HCT116 (cell line): Measurements from ENCODE around the gene CALCOCO1. TPM values are rescaled to one million over a fixed set of nuclear protein-coding genes. Genes with fewer than 3 reads are reported as not detected.

Source experiments
- ATAC-seq: fragments of 200-7000 bp; cut with Tn5 transposase; 2 replicates; pipeline ENCODE4 v1.9.1; 2020; ENCODE audit warnings: mild to moderate bottlenecking, moderate library complexity
- BruUV-seq: library from RNA; stranded (reverse); fragments of 400-500 nt; replicated peaks from 2 replicates; lab custom pipeline; 2021; lab: Mats Ljungman, UMichigan
- CTCF ChIA-PET: fragments of 300-600 bp; sonication (Branson Sonifier 250); formaldehyde crosslinking; loops from one replicate; lab custom pipeline; 2021; ENCODE audit warnings: antibody characterized with exemption; lab: Charles Lee
- POLR2A ChIA-PET: fragments of 300-600, 350-600 bp; sonication (Branson Sonifier 250); formaldehyde crosslinking; loops from one replicate; lab custom pipeline; 2021; ENCODE audit warnings: antibody characterized with exemption; lab: Charles Lee
- RAD21 ChIA-PET, 2 experiments: fragments of 300-600 bp; sonication (Branson Sonifier 250); formaldehyde crosslinking; loops; one replicate each; lab custom pipeline; 2023; ENCODE audit warnings: low total read pairs in 2 of 2; ENCODE audit not compliant: uncharacterized antibody in 2 of 2, unreplicated experiment in 2 of 2, low non-redundant PET in 1 of 2; lab: Charles Lee
- DNase-seq: peaks from one replicate; pipeline ENCODE4 v3.0.0-alpha.2; 2010; ENCODE audit warnings: low read depth, low spot score
- H2AFZ ChIP-seq: fragments of 200-600 bp; shearing (Covaris generic), sonication (generic); 2 replicates; pipeline ENCODE4 v1.6.1; 2017; ENCODE audit warnings: low read depth, mixed run types, mixed read lengths, antibody characterized with exemption, low read length; ENCODE audit not compliant: poor library complexity, severe bottlenecking
- H3K27ac ChIP-seq: 2 replicates; pipeline ENCODE4 v1.5.1; 2012; ENCODE audit warnings: low read depth, low read length
- H3K27me3 ChIP-seq: fragments of 200-600 bp; sonication (generic); 2 replicates; pipeline ENCODE4 v1.6.1; 2016; ENCODE audit warnings: mixed run types, low read length, mixed read lengths; ENCODE audit not compliant: insufficient read depth
- H3K36me3 ChIP-seq, 2 experiments: fragments of 200-500 bp in 1 of 2; fragments of 200-600 bp in 1 of 2; sonication (Bioruptor generic) in 1 of 2; sonication (generic) in 1 of 2; 2 replicates each; pipeline versions ENCODE4 v1.5.1 to v1.6.1; 2014 to 2016; ENCODE audit warnings: low read length in 2 of 2, inconsistent platforms in 1 of 2, mixed read lengths in 1 of 2, mixed run types in 1 of 2; ENCODE audit not compliant: insufficient read depth in 2 of 2, control insufficient read depth in 1 of 2
- H3K4me1 ChIP-seq, 2 experiments: fragments of 200-600 bp in 1 of 2; sonication (generic) in 1 of 2; 2 replicates each; pipeline versions ENCODE4 v1.5.1 to v1.6.1; 2012 to 2017; ENCODE audit warnings: low read length in 2 of 2, inconsistent platforms in 1 of 2, mild to moderate bottlenecking in 1 of 2, mixed read lengths in 1 of 2, mixed run types in 1 of 2, moderate library complexity in 1 of 2; ENCODE audit not compliant: insufficient read depth in 2 of 2, control insufficient read depth in 1 of 2
- H3K4me2 ChIP-seq: fragments of 200-600 bp; sonication (generic); 2 replicates; pipeline ENCODE4 v1.6.1; 2017; ENCODE audit warnings: mixed run types, low read length, mixed read lengths
- H3K4me3 ChIP-seq, 2 experiments: fragments of 200-600 bp in 1 of 2; sonication (generic) in 1 of 2; replicated peaks in 1 of 2; 2 replicates each; pipeline ENCODE4 v1.5.1; 2011 to 2016; ENCODE audit warnings: low read length in 2 of 2, control low read depth in 1 of 2, low read depth in 1 of 2, mild to moderate bottlenecking in 1 of 2, mixed read lengths in 1 of 2, mixed run types in 1 of 2
- H3K79me2 ChIP-seq: fragments of 200-600 bp; sonication (generic); 2 replicates; pipeline ENCODE4 v1.6.1; 2017; ENCODE audit warnings: mild to moderate bottlenecking, mixed run types, low read length, moderate library complexity, mixed read lengths; ENCODE audit not compliant: insufficient read depth
- H3K9ac ChIP-seq: fragments of 200-600 bp; sonication (generic); 2 replicates; pipeline ENCODE4 v1.6.1; 2016; ENCODE audit warnings: low read length, mixed read lengths
- H3K9me2 ChIP-seq: fragments of 200-600 bp; sonication (generic), shearing (Covaris generic); 2 replicates; pipeline ENCODE4 v1.6.1; 2017; ENCODE audit warnings: mixed run types, mild to moderate bottlenecking, moderate library complexity; ENCODE audit not compliant: insufficient read depth
- H3K9me3 ChIP-seq, 2 experiments: fragments of 200-500 bp in 1 of 2; fragments of 200-600 bp in 1 of 2; sonication (Bioruptor generic) in 1 of 2; sonication (generic) in 1 of 2; 2 replicates each; pipeline ENCODE4 v1.6.1; 2014 to 2017; ENCODE audit warnings: low read length in 2 of 2, mixed read lengths in 2 of 2, inconsistent platforms in 1 of 2, low read depth in 1 of 2, mild to moderate bottlenecking in 1 of 2, mixed run types in 1 of 2, moderate library complexity in 1 of 2; ENCODE audit not compliant: control insufficient read depth in 1 of 2, insufficient read depth in 1 of 2
- H4K20me1 ChIP-seq: fragments of 200-600 bp; sonication (generic), shearing (Covaris generic); 2 replicates; pipeline ENCODE4 v1.6.1; 2017; ENCODE audit warnings: mixed run types, mild to moderate bottlenecking, moderate library complexity; ENCODE audit not compliant: insufficient read depth
- CTCF ChIP-seq, 3 experiments: fragments of 200-600 bp in 1 of 3; sonication (generic) in 1 of 3; IDR thresholded peaks in 2 of 3; conservative IDR thresholded peaks in 1 of 3; 2 replicates each; pipeline ENCODE4 v1.5.1; 2012 to 2017; ENCODE audit warnings: low read depth in 2 of 3, low read length in 2 of 3, antibody characterized with exemption in 1 of 3, borderline replicate concordance in 1 of 3, control low read depth in 1 of 3, mild to moderate bottlenecking in 1 of 3, mixed read lengths in 1 of 3, mixed run types in 1 of 3, moderate library complexity in 1 of 3; ENCODE audit not compliant: insufficient read depth in 1 of 3
- EZH2 ChIP-seq: fragments of 200-600 bp; sonication (generic); IDR thresholded peaks from 2 replicates; pipeline ENCODE4 v1.6.1; 2017; ENCODE audit warnings: antibody characterized with exemption, mixed run types
- RAD21 ChIP-seq: IDR thresholded peaks from 2 replicates; pipeline ENCODE4 v1.6.1; 2012; ENCODE audit warnings: low read depth, mild to moderate bottlenecking
- SP1 ChIP-seq: IDR thresholded peaks from 2 replicates; pipeline ENCODE4 v1.6.1; 2012; ENCODE audit warnings: low read depth
- ZNF274 ChIP-seq: fragments of 200-500 bp; sonication (Bioruptor generic); IDR thresholded peaks from 2 replicates; pipeline ENCODE4 v1.6.1; 2014; ENCODE audit warnings: mild to moderate bottlenecking, low read depth, low read length, inconsistent platforms
- intact Hi-C: fragments of 100-400 bp; cut with micrococcal nuclease; formaldehyde crosslinking; loops from 2 replicates; pipeline ENCODE4 v1.10.0; 2022
- total RNA-seq: library from RNA; stranded (reverse); gene quantifications from one replicate; pipeline ENCODE4 v1.2.1, GENCODE V29; 2021; ENCODE audit not compliant: unreplicated experiment
- TF ChIP-seq, protein P1 (sequence below): IDR thresholded peaks from 2 replicates; pipeline ENCODE4 v1.6.1; 2012; ENCODE audit warnings: low read depth
- TF ChIP-seq, protein P2 (sequence below): IDR thresholded peaks from 2 replicates; pipeline ENCODE4 v1.6.1; 2011; ENCODE audit warnings: mild to moderate bottlenecking, low read length, moderate library complexity; ENCODE audit not compliant: insufficient replicate concordance; ENCODE audit errors: extremely low read depth

Gene CALCOCO1
- total RNA-seq, 1 experiment from 2014 or later: 42.6 TPM

GRCh38 chr12:53696285-53696654, 31.0 kb downstream of the CALCOCO1 start:
- Histone ChIP-seq H3K4me1 (peaks cover 13 to 23% of the 10 kb centered on the region in 2 experiments), H4K20me1 (no peaks in the 10 kb centered on the region), H3K27me3 (peaks cover 8% of the 10 kb centered on the region), H3K9me2 (no peaks in the 10 kb centered on the region), H3K27ac (peak overlapping the region; percentile 11; the same call in 1 of the 2 replicates), H3K9ac (peak overlapping the region; percentile 52), H3K4me2 (peak overlapping the region; percentile 89), H3K9me3 (no peaks in the 10 kb centered on the region), H3K36me3 (no peaks in the 10 kb centered on the region), H2AFZ (peak overlapping the region; percentile 96), H3K79me2 (no peaks in the 10 kb centered on the region), H3K4me3 (peak overlapping the region; percentile 29 to 53)
- peak; percentile 91 for ATAC-seq
- ChIA-PET RAD21 (interaction anchor here (0.5 to 0.8 kb wide), 2 partner anchors 48 to 311 kb away, joined by 3 to 7 read pairs; no protein-coding TSS in a partner anchor), POLR2A (no interaction called here), CTCF (interaction anchor here (1.8 kb wide), 1 partner anchor 50 kb away, joined by 7 read pairs; no protein-coding TSS in a partner anchor)
- peak; percentile 95 for DNase-seq
- intact Hi-C loops: no loop called here
- TF ChIP-seq CTCF (IDR thresholded peaks at IDR 0.05 in 2 of 3, conservative IDR thresholded peaks at IDR 0.05 in 1 of 3; ENCODE audit: borderline replicate concordance in 1 of 3, insufficient read depth in 1 of 3, low read depth in 2 of 3, low read length in 2 of 3) (no peak), SP1 (peak; percentile 72)
- no TSS peak for BruUV-seq

- BruUV-seq: no TSS peak
- H3K27ac ChIP-seq: peak overlapping the region; percentile 11; the same call in 1 of the 2 replicates
- POLR2A ChIA-PET: interaction anchor here (1.0 to 1.3 kb wide), 4 partner anchors 10 to 32 kb away, joined by 3 to 4 read pairs (median 3); partner anchors contain the start of genes ATP5MC2 and CALCOCO1
- TF ChIP-seq EZH2: no peak
- no peak for TF ChIP-seq ZNF274
- TF ChIP-seq, protein P1, sequence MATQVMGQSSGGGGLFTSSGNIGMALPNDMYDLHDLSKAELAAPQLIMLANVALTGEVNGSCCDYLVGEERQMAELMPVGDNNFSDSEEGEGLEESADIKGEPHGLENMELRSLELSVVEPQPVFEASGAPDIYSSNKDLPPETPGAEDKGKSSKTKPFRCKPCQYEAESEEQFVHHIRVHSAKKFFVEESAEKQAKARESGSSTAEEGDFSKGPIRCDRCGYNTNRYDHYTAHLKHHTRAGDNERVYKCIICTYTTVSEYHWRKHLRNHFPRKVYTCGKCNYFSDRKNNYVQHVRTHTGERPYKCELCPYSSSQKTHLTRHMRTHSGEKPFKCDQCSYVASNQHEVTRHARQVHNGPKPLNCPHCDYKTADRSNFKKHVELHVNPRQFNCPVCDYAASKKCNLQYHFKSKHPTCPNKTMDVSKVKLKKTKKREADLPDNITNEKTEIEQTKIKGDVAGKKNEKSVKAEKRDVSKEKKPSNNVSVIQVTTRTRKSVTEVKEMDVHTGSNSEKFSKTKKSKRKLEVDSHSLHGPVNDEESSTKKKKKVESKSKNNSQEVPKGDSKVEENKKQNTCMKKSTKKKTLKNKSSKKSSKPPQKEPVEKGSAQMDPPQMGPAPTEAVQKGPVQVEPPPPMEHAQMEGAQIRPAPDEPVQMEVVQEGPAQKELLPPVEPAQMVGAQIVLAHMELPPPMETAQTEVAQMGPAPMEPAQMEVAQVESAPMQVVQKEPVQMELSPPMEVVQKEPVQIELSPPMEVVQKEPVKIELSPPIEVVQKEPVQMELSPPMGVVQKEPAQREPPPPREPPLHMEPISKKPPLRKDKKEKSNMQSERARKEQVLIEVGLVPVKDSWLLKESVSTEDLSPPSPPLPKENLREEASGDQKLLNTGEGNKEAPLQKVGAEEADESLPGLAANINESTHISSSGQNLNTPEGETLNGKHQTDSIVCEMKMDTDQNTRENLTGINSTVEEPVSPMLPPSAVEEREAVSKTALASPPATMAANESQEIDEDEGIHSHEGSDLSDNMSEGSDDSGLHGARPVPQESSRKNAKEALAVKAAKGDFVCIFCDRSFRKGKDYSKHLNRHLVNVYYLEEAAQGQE: no peak
- no peak for TF ChIP-seq RAD21
- TF ChIP-seq, protein P2, sequence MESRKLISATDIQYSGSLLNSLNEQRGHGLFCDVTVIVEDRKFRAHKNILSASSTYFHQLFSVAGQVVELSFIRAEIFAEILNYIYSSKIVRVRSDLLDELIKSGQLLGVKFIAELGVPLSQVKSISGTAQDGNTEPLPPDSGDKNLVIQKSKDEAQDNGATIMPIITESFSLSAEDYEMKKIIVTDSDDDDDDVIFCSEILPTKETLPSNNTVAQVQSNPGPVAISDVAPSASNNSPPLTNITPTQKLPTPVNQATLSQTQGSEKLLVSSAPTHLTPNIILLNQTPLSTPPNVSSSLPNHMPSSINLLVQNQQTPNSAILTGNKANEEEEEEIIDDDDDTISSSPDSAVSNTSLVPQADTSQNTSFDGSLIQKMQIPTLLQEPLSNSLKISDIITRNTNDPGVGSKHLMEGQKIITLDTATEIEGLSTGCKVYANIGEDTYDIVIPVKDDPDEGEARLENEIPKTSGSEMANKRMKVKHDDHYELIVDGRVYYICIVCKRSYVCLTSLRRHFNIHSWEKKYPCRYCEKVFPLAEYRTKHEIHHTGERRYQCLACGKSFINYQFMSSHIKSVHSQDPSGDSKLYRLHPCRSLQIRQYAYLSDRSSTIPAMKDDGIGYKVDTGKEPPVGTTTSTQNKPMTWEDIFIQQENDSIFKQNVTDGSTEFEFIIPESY: no peak
Observed at GRCh38 chr12:53695152-53696145, 31.8 kb downstream of the CALCOCO1 start.

More at GRCh38 chr12:53695152-53696145, 31.8 kb downstream of the CALCOCO1 start:
- Histone ChIP-seq H3K9me3 (no peaks in the 10 kb centered on the region), H3K79me2 (no peaks in the 10 kb centered on the region), H3K4me1 (peaks cover 13 to 23% of the 10 kb centered on the region in 2 experiments), H3K4me3 (peak overlapping the region; percentile 29 to 53), H4K20me1 (no peaks in the 10 kb centered on the region), H2AFZ (peak overlapping the region; percentile 96), H3K4me2 (peak overlapping the region; percentile 89), H3K27me3 (peaks cover 8% of the 10 kb centered on the region), H3K36me3 (no peaks in the 10 kb centered on the region), H3K9me2 (no peaks in the 10 kb centered on the region), H3K9ac (peak overlapping the region; percentile 52)
- ChIA-PET RAD21 (no interaction called here), CTCF (interaction anchor here (0.8 to 1.8 kb wide), 4 partner anchors 38 to 62 kb away, joined by 3 to 7 read pairs (median 4); no protein-coding TSS in a partner anchor)
- ATAC-seq (peak; percentile 71), DNase-seq (peak; percentile 36)
- intact Hi-C loops: no loop called here
